OCI-LY1 (cell line): ENCODE data around the gene HYDIN.
"Not testable (repeated sequence)": the region's sequence is repeated elsewhere in the genome, so short reads cannot be mapped to it uniquely, and the experiment has no call there.

ENCODE experiments used
- CTCF ChIP-seq: fragments of 200-600 bp; sonication (generic), shearing (Covaris generic); IDR thresholded peaks from 2 replicates; pipeline ENCODE4 v1.5.1; 2017; ENCODE audit warnings: mild to moderate bottlenecking, antibody characterized with exemption, low read length, moderate library complexity, mixed read lengths
- EZH2 ChIP-seq: fragments of 200-600 bp; sonication (generic), shearing (Covaris generic); IDR thresholded peaks from 2 replicates; pipeline ENCODE4 v1.8.0; 2017; ENCODE audit warnings: borderline replicate concordance, mixed run types, mild to moderate bottlenecking, antibody characterized with exemption, low read length, moderate library complexity, mixed read lengths

GRCh38 chr16:71157278-71157677, 73.2 kb downstream of the HYDIN start:
- not testable (repeated sequence) for TF ChIP-seq CTCF, EZH2
